A204.1 (cell line): ENCODE results near the gene BPGM.

Experiments
- FAIRE-seq: peaks from 2 replicates; lab custom pipeline; 2012; peaks lifted over from hg19 to GRCh38; lab: Jason Lieb, UNC

The BPGM gene

DNA sequence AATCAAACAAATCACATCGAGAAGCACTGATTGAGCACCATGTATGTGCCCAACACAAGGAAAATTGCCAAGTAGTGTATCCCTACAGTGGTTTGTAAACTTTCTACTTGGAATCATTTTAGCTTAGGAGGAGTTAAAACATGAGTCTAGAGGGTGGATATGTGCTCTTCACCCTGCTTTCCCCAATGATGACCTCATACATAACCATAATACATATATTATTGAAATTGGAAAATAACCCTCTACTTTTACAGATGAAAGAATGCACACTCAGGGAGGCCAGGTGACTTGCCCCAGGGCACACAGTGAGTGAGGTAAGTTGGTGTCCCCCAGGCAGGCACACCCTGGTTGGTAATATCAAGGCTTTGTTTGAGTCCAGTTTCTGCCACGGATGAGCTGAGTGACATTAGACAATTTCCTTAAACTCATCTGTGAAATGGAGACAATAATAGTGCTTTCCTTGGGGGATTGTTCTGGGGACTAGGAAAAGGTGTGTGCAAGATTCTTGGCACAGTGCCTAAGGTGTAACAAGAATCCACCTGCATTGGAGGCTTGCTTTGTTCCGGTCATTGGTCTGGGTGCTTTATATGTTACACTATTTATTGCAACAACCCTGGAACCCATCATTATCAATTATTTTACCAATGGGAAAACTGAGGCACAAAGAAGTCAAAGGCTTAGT, 50.7 kb downstream of the BPGM start:
- FAIRE-seq: no peak

DNA sequence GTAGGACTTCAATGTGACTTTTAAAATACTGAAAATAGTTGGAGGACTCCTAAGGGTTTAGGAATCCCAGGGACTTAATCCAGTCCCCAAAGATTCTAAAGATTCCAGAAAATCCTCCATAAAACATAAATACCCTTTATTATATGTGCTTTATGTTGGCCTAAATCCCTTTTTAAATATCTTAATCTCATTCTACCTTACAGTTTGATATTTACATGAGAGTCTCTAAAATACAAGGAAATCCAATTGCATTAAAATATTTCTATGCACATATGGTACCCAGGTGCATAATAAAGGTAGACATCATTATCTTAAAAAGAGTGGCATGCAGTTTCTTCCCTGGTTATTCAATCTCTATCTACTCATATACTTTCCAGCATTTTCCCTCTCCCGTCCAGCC, 51.8 kb downstream of the BPGM start:
- FAIRE-seq: no peak

DNA sequence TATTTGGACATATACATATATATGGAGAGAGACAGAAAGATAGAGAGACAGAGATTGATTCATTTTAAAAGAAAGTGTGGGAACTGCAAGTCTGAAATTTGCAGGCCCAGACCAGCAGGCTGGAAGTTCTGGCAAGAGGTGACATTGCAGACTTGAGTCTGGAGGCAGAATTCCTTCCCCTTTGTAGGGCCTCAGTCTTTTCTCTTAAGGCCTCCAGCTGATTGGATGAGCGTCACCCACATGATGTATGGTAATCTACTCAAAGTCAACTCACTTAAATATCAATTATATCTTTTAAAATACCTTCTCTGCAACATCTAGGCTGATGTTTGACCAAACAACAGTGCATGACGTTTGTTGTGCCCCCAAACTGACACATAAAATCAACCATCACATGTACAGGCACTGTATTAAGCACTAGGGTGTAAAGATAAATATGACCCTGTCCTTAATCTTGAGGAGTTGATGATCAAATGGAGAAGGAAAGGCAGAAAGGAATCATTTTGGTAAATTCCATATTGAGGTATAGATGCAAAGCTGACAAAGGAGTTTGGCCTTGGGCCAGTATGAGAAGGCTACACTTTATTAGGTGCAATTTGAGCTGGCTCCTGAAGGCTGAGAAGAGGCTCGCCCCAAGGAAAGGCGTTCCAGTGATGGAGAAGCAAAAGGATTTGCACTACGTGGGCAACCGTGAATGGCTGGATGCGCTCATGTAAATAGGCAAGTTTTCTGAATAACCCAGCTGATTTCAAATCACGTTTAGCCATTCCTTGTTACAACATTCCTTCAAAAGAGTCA, 52.6 kb downstream of the BPGM start:
- no peak for FAIRE-seq

- FAIRE-seq: no peak
These were observed 53.2 kb downstream of the BPGM start for GRCh38 chr7:134699899-134700298.

- no peak for FAIRE-seq
These were observed 54.6 kb downstream of the BPGM start for GRCh38 chr7:134701272-134701671.

DNA sequence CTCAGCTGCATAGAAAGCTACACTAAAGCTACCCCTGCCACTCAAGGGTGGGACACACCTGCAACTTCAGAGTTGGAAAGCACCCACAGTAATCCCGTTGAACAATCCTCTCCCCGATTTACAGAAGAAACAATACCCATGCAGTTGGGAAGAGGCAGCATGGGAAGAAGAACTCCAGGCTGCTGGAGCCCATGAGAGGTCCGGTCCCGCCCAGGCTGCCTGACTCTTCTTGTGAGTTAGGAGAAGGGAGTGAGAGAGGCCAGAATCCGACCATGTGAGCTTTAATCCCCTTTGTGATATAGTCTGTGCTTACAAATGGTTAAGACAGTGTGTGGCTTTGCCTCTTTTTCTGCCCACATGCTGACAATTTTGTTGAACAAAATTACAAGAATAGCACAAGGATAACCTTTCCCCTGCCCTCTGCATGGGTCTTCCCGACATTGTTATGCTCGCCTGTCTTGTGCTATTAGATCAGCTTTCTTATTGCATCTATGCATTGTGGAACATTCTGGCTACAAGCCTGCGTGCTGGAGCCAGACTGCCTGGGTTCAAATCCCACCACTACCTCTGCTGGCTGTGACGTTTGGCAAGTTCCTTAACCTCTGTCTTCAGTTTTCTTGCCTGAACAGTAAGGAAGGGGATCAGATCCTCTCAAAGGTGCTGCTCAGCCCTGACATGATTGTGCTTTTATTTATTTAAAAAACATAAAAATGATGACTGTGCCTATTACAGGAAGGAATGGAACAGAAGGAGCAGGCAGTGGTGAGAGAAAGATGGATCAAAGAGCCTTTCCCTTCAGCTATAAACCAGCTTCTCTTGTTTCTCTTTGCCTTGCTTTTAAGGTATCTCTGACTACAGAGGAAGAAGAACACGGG, 56.0 kb downstream of the BPGM start:
- no peak for FAIRE-seq

- FAIRE-seq: no peak
These were observed 56.6 kb downstream of the BPGM start for GRCh38 chr7:134703241-134703594.

DNA sequence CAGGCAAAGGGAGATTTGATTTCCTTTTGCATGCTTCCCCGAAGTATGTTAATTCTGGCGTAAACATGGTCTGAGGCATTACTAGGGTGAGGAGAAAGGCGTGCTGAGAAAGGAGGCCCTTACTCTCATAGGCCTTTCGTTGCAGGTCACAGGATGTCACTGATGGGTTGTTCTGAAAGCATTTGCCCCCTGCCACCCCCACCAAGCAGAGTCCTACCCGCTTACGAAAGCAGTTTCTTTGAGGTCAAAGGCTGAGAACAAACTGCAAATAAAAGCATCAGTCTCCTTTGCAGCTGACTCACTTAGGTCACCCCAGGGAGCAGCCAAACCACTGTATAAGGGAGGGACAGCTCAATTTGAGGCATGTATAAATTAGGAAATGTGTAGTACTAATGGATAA, 57.1 kb downstream of the BPGM start:
- FAIRE-seq: no peak

GRCh38 chr7:134704827-134705226, 58.2 kb downstream of the BPGM start:
- FAIRE-seq: no peak

GRCh38 chr7:134705716-134706115, 59.1 kb downstream of the BPGM start:
- no peak for FAIRE-seq

GRCh38 chr7:134706468-134706867, 59.8 kb downstream of the BPGM start:
- no peak for FAIRE-seq

GRCh38 chr7:134707663-134708378, 61.2 kb downstream of the BPGM start:
- no peak for FAIRE-seq

GRCh38 chr7:134708692-134709091, 62.0 kb downstream of the BPGM start:
- FAIRE-seq: no peak

- no peak for FAIRE-seq
These were observed 62.5 kb downstream of the BPGM start for GRCh38 chr7:134709197-134709596.

- FAIRE-seq: no peak
These were observed 63.8 kb downstream of the BPGM start for GRCh38 chr7:134710511-134710853.

- FAIRE-seq: no peak
These were observed 64.4 kb downstream of the BPGM start for GRCh38 chr7:134710854-134711624.

GRCh38 chr7:134712196-134712595, 65.5 kb downstream of the BPGM start:
- no peak for FAIRE-seq

- FAIRE-seq: no peak
These were observed 68.0 kb downstream of the BPGM start for GRCh38 chr7:134714470-134715205.

DNA sequence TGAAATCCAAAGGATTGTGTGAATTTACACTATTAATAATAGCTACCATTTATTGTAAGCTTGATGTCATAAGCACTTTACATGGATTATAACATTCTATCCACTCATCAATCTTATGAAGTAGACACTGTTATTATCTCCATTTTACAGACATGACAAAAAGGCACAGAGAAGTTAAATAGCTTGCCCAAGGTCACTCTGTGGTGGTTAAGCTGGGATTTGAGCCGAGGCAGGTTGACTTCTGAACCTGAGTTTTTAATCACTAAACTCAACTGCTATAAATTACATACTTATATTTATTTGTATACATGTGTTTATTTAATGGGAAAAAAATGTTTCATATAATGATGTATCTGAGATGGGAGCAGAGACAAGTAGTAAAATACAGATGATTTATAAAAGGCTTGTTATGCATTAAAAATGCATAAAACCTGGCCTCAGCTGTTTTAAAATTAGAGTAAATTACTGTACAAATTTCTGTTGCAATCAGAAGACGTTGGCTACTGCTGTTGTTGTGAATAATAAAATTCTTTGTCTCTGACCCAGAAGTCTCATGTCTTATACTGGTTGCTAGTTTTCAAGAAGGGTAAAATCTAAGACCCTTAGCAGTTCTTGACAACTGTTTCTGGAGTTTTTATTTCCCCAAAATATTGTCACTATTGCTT, 71.7 kb downstream of the BPGM start:
- no peak for FAIRE-seq
